WTC11 (cell line): ENCODE measurements around the gene CARMIL1.

Source experiments
- ELF4 ChIP-seq: sonication (generic); formaldehyde crosslinking; IDR thresholded peaks from 2 replicates; pipeline ENCODE4 v1.8.1; 2022; ENCODE audit warnings: low read depth, mild to moderate bottlenecking, moderate library complexity, missing genetic modification reagents
- EMX1 ChIP-seq: fragments of 250-450 bp; sonication (Bioruptor Pico); IDR thresholded peaks from 2 replicates; pipeline ENCODE4 v1.8.0; 2021; ENCODE audit warnings: mild to moderate bottlenecking
- MYBL2 ChIP-seq: sonication (generic); formaldehyde crosslinking; IDR thresholded peaks from 2 replicates; pipeline ENCODE4 v1.8.1; 2023; ENCODE audit warnings: mild to moderate bottlenecking, moderate library complexity, missing genetic modification reagents
- TCF7 ChIP-seq: sonication (generic); formaldehyde crosslinking; IDR thresholded peaks from 2 replicates; pipeline ENCODE4 v1.8.0; 2022; ENCODE audit warnings: mild to moderate bottlenecking, low read depth, missing genetic modification reagents, moderate library complexity
- TP53 ChIP-seq: sonication (generic); formaldehyde crosslinking; IDR thresholded peaks from 2 replicates; pipeline ENCODE4 v1.8.1; 2023; ENCODE audit warnings: mild to moderate bottlenecking, missing genetic modification reagents
- ZNF263 ChIP-seq: sonication (generic); formaldehyde crosslinking; IDR thresholded peaks from 2 replicates; pipeline ENCODE4 v1.8.1; 2022; ENCODE audit warnings: low read depth, mild to moderate bottlenecking, moderate library complexity, missing genetic modification reagents
- TF ChIP-seq, protein P1 (sequence below): sonication (generic); formaldehyde crosslinking; IDR thresholded peaks from 2 replicates; pipeline ENCODE4 v1.8.1; 2023; ENCODE audit warnings: mild to moderate bottlenecking, missing genetic modification reagents
- TF ChIP-seq, protein P2 (sequence below): sonication (generic); formaldehyde crosslinking; IDR thresholded peaks from 2 replicates; pipeline ENCODE4 v1.8.1; 2023; ENCODE audit warnings: mild to moderate bottlenecking, missing genetic modification reagents, moderate library complexity
- TF ChIP-seq, protein P3 (sequence below): sonication (generic); formaldehyde crosslinking; IDR thresholded peaks from 2 replicates; pipeline ENCODE4 v1.8.1; 2022; ENCODE audit warnings: missing genetic modification reagents, borderline replicate concordance
- TF ChIP-seq, protein P4 (sequence below): fragments of 200-600 bp; IDR thresholded peaks from 2 replicates; pipeline ENCODE4 v1.8.0; 2022; ENCODE audit warnings: antibody characterized with exemption

DNA sequence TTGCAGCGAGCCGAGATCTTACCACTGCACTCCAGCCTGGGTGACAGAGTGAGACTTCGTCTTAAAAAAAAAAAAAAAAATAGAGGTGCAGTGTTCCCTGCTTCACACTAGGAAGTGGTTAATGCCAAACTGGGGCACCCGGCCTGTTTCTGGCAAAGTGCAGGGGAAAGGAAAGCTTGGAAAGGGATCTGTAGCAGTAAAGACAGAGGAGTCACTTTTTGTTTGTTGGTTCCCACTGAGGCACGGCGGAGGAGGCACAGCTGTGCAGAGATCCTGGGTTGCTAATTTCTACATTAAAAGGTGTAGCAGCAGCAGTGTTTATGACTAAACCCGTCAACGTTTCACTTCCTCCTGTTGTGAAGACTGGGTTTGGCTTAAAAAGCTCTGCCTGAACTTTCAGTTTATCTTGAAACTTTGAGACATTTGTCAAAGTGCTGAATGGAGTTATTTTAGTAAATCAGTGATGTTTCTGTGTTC, 125.6 kb downstream of the CARMIL1 start:
- no peak for TF ChIP-seq ZNF263 (CRISPR knock-in tag)
- TF ChIP-seq, protein P1, sequence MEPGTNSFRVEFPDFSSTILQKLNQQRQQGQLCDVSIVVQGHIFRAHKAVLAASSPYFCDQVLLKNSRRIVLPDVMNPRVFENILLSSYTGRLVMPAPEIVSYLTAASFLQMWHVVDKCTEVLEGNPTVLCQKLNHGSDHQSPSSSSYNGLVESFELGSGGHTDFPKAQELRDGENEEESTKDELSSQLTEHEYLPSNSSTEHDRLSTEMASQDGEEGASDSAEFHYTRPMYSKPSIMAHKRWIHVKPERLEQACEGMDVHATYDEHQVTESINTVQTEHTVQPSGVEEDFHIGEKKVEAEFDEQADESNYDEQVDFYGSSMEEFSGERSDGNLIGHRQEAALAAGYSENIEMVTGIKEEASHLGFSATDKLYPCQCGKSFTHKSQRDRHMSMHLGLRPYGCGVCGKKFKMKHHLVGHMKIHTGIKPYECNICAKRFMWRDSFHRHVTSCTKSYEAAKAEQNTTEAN (CRISPR knock-in tag), result no peak
- TF ChIP-seq, protein P2, sequence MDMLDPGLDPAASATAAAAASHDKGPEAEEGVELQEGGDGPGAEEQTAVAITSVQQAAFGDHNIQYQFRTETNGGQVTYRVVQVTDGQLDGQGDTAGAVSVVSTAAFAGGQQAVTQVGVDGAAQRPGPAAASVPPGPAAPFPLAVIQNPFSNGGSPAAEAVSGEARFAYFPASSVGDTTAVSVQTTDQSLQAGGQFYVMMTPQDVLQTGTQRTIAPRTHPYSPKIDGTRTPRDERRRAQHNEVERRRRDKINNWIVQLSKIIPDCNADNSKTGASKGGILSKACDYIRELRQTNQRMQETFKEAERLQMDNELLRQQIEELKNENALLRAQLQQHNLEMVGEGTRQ (CRISPR knock-in tag), result no peak
- TF ChIP-seq TCF7 (CRISPR knock-in tag), result no peak
- TF ChIP-seq ELF4 (CRISPR knock-in tag), result no peak
- no peak for TF ChIP-seq EMX1 (CRISPR knock-in tag)
- TF ChIP-seq, protein P3, sequence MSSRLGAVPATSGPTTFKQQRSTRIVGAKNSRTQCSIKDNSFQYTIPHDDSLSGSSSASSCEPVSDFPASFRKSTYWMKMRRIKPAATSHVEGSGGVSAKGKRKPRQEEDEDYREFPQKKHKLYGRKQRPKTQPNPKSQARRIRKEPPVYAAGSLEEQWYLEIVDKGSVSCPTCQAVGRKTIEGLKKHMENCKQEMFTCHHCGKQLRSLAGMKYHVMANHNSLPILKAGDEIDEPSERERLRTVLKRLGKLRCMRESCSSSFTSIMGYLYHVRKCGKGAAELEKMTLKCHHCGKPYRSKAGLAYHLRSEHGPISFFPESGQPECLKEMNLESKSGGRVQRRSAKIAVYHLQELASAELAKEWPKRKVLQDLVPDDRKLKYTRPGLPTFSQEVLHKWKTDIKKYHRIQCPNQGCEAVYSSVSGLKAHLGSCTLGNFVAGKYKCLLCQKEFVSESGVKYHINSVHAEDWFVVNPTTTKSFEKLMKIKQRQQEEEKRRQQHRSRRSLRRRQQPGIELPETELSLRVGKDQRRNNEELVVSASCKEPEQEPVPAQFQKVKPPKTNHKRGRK (CRISPR knock-in tag), result no peak
- TF ChIP-seq, protein P4, sequence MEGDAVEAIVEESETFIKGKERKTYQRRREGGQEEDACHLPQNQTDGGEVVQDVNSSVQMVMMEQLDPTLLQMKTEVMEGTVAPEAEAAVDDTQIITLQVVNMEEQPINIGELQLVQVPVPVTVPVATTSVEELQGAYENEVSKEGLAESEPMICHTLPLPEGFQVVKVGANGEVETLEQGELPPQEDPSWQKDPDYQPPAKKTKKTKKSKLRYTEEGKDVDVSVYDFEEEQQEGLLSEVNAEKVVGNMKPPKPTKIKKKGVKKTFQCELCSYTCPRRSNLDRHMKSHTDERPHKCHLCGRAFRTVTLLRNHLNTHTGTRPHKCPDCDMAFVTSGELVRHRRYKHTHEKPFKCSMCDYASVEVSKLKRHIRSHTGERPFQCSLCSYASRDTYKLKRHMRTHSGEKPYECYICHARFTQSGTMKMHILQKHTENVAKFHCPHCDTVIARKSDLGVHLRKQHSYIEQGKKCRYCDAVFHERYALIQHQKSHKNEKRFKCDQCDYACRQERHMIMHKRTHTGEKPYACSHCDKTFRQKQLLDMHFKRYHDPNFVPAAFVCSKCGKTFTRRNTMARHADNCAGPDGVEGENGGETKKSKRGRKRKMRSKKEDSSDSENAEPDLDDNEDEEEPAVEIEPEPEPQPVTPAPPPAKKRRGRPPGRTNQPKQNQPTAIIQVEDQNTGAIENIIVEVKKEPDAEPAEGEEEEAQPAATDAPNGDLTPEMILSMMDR, result no peak
- no peak for TF ChIP-seq MYBL2
- no peak for TF ChIP-seq TP53 (CRISPR knock-in tag)
